Measurements from ENCODE around the gene NOS1. TPM values are rescaled to one million over a fixed set of nuclear protein-coding genes. Genes with fewer than 3 reads are reported as not detected.

NOS1 gene
- total RNA-seq (not detected), polyA plus RNA-seq (not detected)

GRCh38 chr12:117361347-117361751, at the start of gene NOS1:
TSS of gene NOS1 (minus strand) at chr12:117361626. CDS start at chr12:117331069, 30,557 bp downstream.
- POLR2A ChIA-PET = no interaction called here
- H3K27me3 Mint-ChIP-seq = peaks cover 17 to 65% of the 10 kb centered on the region in 2 donors
- Histone ChIP-seq H3K4me3 (ENCODE audit: low read length) (no peak within 1 kb of the TSS), H3K27ac (ENCODE audit: low read depth, low read length) (no peak within 1 kb of the TSS), H3K36me3 (ENCODE audit: insufficient read depth, low read length) (no peaks in the 10 kb centered on the region), H3K9me3 (ENCODE audit: low read length) (no peaks in the 10 kb centered on the region), H3K4me1 (ENCODE audit: insufficient read depth, low read length) (no peaks in the 10 kb centered on the region), H3K27me3 (ENCODE audit: insufficient read depth, low read length, poor library complexity, severe bottlenecking) (no peaks in the 10 kb centered on the region)
- CTCF ChIA-PET = no interaction called here
- peak within 1 kb of the TSS in 1 of 7 donors; percentile 54 for H3K4me3 Mint-ChIP-seq
- no peak for DNase-seq
- no peaks in the 10 kb centered on the region for H3K36me3 Mint-ChIP-seq
- H3K9me3 Mint-ChIP-seq = peaks cover 0 to 2% (median 0%) of the 10 kb centered on the region in 5 donors
- H3K4me1 Mint-ChIP-seq = no peaks in the 10 kb centered on the region
- no peak within 1 kb of the TSS for H3K27ac Mint-ChIP-seq

- no peaks in the 10 kb centered on the region for H3K4me1 Mint-ChIP-seq
Observed at GRCh38 chr12:117409286-117409685, 47.9 kb upstream of the NOS1 start.

GRCh38 chr12:117408161-117408791, 46.9 kb upstream of the NOS1 start:
- Histone ChIP-seq H3K27me3 (ENCODE audit: insufficient read depth, low read length, poor library complexity, severe bottlenecking) (no peaks in the 10 kb centered on the region), H3K9me3 (ENCODE audit: low read length) (no peaks in the 10 kb centered on the region), H3K4me1 (ENCODE audit: insufficient read depth, low read length) (no peaks in the 10 kb centered on the region), H3K27ac (ENCODE audit: low read depth, low read length) (no peak overlapping the region), H3K4me3 (ENCODE audit: low read length) (no peak overlapping the region), H3K36me3 (ENCODE audit: insufficient read depth, low read length) (no peaks in the 10 kb centered on the region)
- ChIA-PET CTCF (no interaction called here), POLR2A (no interaction called here)
- peaks cover 0 to 5% (median 0%) of the 10 kb centered on the region in 5 donors for H3K9me3 Mint-ChIP-seq
- no peak overlapping the region for H3K4me3 Mint-ChIP-seq
- H3K27me3 Mint-ChIP-seq = peaks cover 0 to 2% of the 10 kb centered on the region in 2 donors
- DNase-seq = no peak
- H3K27ac Mint-ChIP-seq = no peak overlapping the region
- H3K4me1 Mint-ChIP-seq = no peaks in the 10 kb centered on the region
- no peaks in the 10 kb centered on the region for H3K36me3 Mint-ChIP-seq

More at GRCh38 chr12:117409286-117409685, 47.9 kb upstream of the NOS1 start:
- Mint-ChIP-seq H3K36me3 (no peaks in the 10 kb centered on the region), H3K27ac (no peak overlapping the region), H3K4me3 (no peak overlapping the region), H3K27me3 (peaks cover 0 to 2% of the 10 kb centered on the region in 2 donors), H3K9me3 (peaks cover 0 to 5% (median 0%) of the 10 kb centered on the region in 5 donors)
- DNase-seq = no peak
- Histone ChIP-seq H3K36me3 (ENCODE audit: insufficient read depth, low read length) (no peaks in the 10 kb centered on the region), H3K4me1 (ENCODE audit: insufficient read depth, low read length) (no peaks in the 10 kb centered on the region), H3K4me3 (ENCODE audit: low read length) (no peak overlapping the region), H3K27me3 (ENCODE audit: insufficient read depth, low read length, poor library complexity, severe bottlenecking) (no peaks in the 10 kb centered on the region), H3K9me3 (ENCODE audit: low read length) (no peaks in the 10 kb centered on the region), H3K27ac (ENCODE audit: low read depth, low read length) (no peak overlapping the region)
- ChIA-PET POLR2A (no interaction called here), CTCF (no interaction called here)

GRCh38 chr12:117404940-117405339, 43.5 kb upstream of the NOS1 start:
- Mint-ChIP-seq H3K27me3 (peaks cover 0 to 6% of the 10 kb centered on the region in 2 donors), H3K4me1 (no peaks in the 10 kb centered on the region), H3K4me3 (no peak overlapping the region), H3K36me3 (no peaks in the 10 kb centered on the region), H3K27ac (no peak overlapping the region), H3K9me3 (peaks cover 0 to 9% (median 5%) of the 10 kb centered on the region in 5 donors)
- Histone ChIP-seq H3K27ac (ENCODE audit: low read depth, low read length) (no peak overlapping the region), H3K9me3 (ENCODE audit: low read length) (no peaks in the 10 kb centered on the region), H3K36me3 (ENCODE audit: insufficient read depth, low read length) (no peaks in the 10 kb centered on the region), H3K4me3 (ENCODE audit: low read length) (no peak overlapping the region), H3K4me1 (ENCODE audit: insufficient read depth, low read length) (no peaks in the 10 kb centered on the region), H3K27me3 (ENCODE audit: insufficient read depth, low read length, poor library complexity, severe bottlenecking) (no peaks in the 10 kb centered on the region)
- POLR2A ChIA-PET = no interaction called here
- CTCF ChIA-PET = no interaction called here
- no peak for DNase-seq

GRCh38 chr12:117404203-117404853, 42.9 kb upstream of the NOS1 start:
- Mint-ChIP-seq H3K4me3 (no peak overlapping the region), H3K27ac (no peak overlapping the region), H3K4me1 (no peaks in the 10 kb centered on the region), H3K27me3 (peaks cover 0 to 6% of the 10 kb centered on the region in 2 donors), H3K36me3 (no peaks in the 10 kb centered on the region), H3K9me3 (peaks cover 0 to 9% (median 5%) of the 10 kb centered on the region in 5 donors)
- no peaks in the 10 kb centered on the region for H3K9me3 ChIP-seq (ENCODE audit: low read length)
- no peaks in the 10 kb centered on the region for H3K36me3 ChIP-seq (ENCODE audit: insufficient read depth, low read length)
- H3K27me3 ChIP-seq (ENCODE audit: insufficient read depth, low read length, poor library complexity, severe bottlenecking) = no peaks in the 10 kb centered on the region
- DNase-seq = no peak
- CTCF ChIA-PET = no interaction called here
- POLR2A ChIA-PET = no interaction called here
- no peak overlapping the region for H3K27ac ChIP-seq (ENCODE audit: low read depth, low read length)
- H3K4me3 ChIP-seq (ENCODE audit: low read length) = no peak overlapping the region
- no peaks in the 10 kb centered on the region for H3K4me1 ChIP-seq (ENCODE audit: insufficient read depth, low read length)

GRCh38 chr12:117403586-117404139, 42.2 kb upstream of the NOS1 start:
- POLR2A ChIA-PET = no interaction called here

GRCh38 chr12:117402363-117402762, 40.9 kb upstream of the NOS1 start:
- H3K27me3 ChIP-seq (ENCODE audit: insufficient read depth, low read length, poor library complexity, severe bottlenecking) = no peaks in the 10 kb centered on the region
- H3K4me1 Mint-ChIP-seq = no peaks in the 10 kb centered on the region
- ChIA-PET CTCF (no interaction called here), POLR2A (no interaction called here)
- no peak overlapping the region for H3K27ac ChIP-seq (ENCODE audit: low read depth, low read length)
- H3K4me3 ChIP-seq (ENCODE audit: low read length) = no peak overlapping the region
- H3K36me3 ChIP-seq (ENCODE audit: insufficient read depth, low read length) = no peaks in the 10 kb centered on the region
- no peaks in the 10 kb centered on the region for H3K9me3 ChIP-seq (ENCODE audit: low read length)
- no peaks in the 10 kb centered on the region for H3K36me3 Mint-ChIP-seq
- H3K27ac Mint-ChIP-seq = no peak overlapping the region
- peaks cover 0 to 4% of the 10 kb centered on the region in 2 donors for H3K27me3 Mint-ChIP-seq
- H3K9me3 Mint-ChIP-seq = peaks cover 0 to 13% (median 5%) of the 10 kb centered on the region in 5 donors
- no peaks in the 10 kb centered on the region for H3K4me1 ChIP-seq (ENCODE audit: insufficient read depth, low read length)
- DNase-seq = no peak
- no peak overlapping the region for H3K4me3 Mint-ChIP-seq

More at GRCh38 chr12:117403586-117404139, 42.2 kb upstream of the NOS1 start:
- no peaks in the 10 kb centered on the region for H3K36me3 ChIP-seq (ENCODE audit: insufficient read depth, low read length)
- H3K36me3 Mint-ChIP-seq = no peaks in the 10 kb centered on the region
- H3K27me3 Mint-ChIP-seq = peaks cover 0 to 6% of the 10 kb centered on the region in 2 donors
- H3K4me1 ChIP-seq (ENCODE audit: insufficient read depth, low read length) = no peaks in the 10 kb centered on the region
- H3K4me3 ChIP-seq (ENCODE audit: low read length) = no peak overlapping the region
- H3K27ac ChIP-seq (ENCODE audit: low read depth, low read length) = no peak overlapping the region
- CTCF ChIA-PET = no interaction called here
- DNase-seq = no peak
- H3K4me3 Mint-ChIP-seq = no peak overlapping the region
- H3K9me3 ChIP-seq (ENCODE audit: low read length) = no peaks in the 10 kb centered on the region
- no peaks in the 10 kb centered on the region for H3K27me3 ChIP-seq (ENCODE audit: insufficient read depth, low read length, poor library complexity, severe bottlenecking)
- no peaks in the 10 kb centered on the region for H3K4me1 Mint-ChIP-seq
- peaks cover 0 to 13% (median 5%) of the 10 kb centered on the region in 5 donors for H3K9me3 Mint-ChIP-seq
- no peak overlapping the region for H3K27ac Mint-ChIP-seq

GRCh38 chr12:117400912-117401311, 39.5 kb upstream of the NOS1 start:
- ChIA-PET POLR2A (no interaction called here), CTCF (no interaction called here)
- Histone ChIP-seq H3K9me3 (ENCODE audit: low read length) (no peaks in the 10 kb centered on the region), H3K36me3 (ENCODE audit: insufficient read depth, low read length) (no peaks in the 10 kb centered on the region), H3K27ac (ENCODE audit: low read depth, low read length) (no peak overlapping the region), H3K4me3 (ENCODE audit: low read length) (no peak overlapping the region), H3K27me3 (ENCODE audit: insufficient read depth, low read length, poor library complexity, severe bottlenecking) (no peaks in the 10 kb centered on the region), H3K4me1 (ENCODE audit: insufficient read depth, low read length) (no peaks in the 10 kb centered on the region)
- Mint-ChIP-seq H3K27me3 (peaks cover 5 to 7% of the 10 kb centered on the region in 2 donors), H3K4me1 (no peaks in the 10 kb centered on the region), H3K36me3 (no peaks in the 10 kb centered on the region), H3K27ac (no peak overlapping the region), H3K9me3 (peaks cover 4 to 13% (median 8%) of the 10 kb centered on the region in 5 donors), H3K4me3 (no peak overlapping the region)
- DNase-seq = no peak
